ENCODE results near the gene AGXT2.
A peak's percentile ranks its signal among the peaks of the same experiment; 100 is the strongest.

GRCh38 chr5:35023391-35024178 lies 24.2 kb downstream of the AGXT2 start:
- peak in 1 of 2 donors; percentile 16 for TF ChIP-seq JUND (IDR thresholded peaks at IDR 0.05)
- no peak for TF ChIP-seq CTCF (IDR thresholded peaks at IDR 0.05; ENCODE audit: low read depth, low read length, missing input control)
- TF ChIP-seq ATF3 (IDR thresholded peaks at IDR 0.05): no peak
- TF ChIP-seq RAD21 (IDR thresholded peaks at IDR 0.05): peak; percentile 7 to 24
- TF ChIP-seq GABPA (IDR thresholded peaks at IDR 0.05 in 1 of 2, conservative IDR thresholded peaks at IDR 0.05 in 1 of 2): no peak
- TF ChIP-seq EGR1 (IDR thresholded peaks at IDR 0.05; ENCODE audit: low read depth in 2 of 2): peak in 1 of 2 donors; percentile 46
- TF ChIP-seq TAF1 (conservative IDR thresholded peaks at IDR 0.05): no peak
- peak; percentile 34 for TF ChIP-seq MAX (IDR thresholded peaks at IDR 0.05)
